ENCODE results near the gene RGS16.

RGS16 gene

DNA sequence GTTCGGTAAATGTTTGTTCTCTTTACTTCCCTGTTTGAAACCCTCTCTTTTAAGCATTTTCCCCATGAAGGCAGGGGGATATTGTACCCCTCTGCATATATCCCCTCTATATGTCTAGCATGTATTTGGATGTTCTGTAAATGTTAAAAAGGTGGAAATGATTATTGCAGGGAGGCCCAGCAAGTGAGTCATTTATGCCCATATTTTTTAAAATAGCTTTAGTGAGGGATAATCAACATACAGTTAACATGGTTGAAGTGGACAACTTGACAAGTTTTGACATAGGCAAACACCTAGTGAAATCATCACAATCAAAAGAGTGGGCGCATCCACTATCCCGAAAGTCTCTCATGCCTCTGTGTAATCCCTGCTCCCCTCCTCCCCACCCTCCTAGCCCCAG, 20.8 kb upstream of the RGS16 start:
- TF ChIP-seq, protein P1, sequence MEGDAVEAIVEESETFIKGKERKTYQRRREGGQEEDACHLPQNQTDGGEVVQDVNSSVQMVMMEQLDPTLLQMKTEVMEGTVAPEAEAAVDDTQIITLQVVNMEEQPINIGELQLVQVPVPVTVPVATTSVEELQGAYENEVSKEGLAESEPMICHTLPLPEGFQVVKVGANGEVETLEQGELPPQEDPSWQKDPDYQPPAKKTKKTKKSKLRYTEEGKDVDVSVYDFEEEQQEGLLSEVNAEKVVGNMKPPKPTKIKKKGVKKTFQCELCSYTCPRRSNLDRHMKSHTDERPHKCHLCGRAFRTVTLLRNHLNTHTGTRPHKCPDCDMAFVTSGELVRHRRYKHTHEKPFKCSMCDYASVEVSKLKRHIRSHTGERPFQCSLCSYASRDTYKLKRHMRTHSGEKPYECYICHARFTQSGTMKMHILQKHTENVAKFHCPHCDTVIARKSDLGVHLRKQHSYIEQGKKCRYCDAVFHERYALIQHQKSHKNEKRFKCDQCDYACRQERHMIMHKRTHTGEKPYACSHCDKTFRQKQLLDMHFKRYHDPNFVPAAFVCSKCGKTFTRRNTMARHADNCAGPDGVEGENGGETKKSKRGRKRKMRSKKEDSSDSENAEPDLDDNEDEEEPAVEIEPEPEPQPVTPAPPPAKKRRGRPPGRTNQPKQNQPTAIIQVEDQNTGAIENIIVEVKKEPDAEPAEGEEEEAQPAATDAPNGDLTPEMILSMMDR (IDR thresholded peaks at IDR 0.05; ENCODE audit: low read depth, low read length), result no peak
- no peak for DNase-seq (ENCODE audit: extremely low read depth, low read depth)

DNA sequence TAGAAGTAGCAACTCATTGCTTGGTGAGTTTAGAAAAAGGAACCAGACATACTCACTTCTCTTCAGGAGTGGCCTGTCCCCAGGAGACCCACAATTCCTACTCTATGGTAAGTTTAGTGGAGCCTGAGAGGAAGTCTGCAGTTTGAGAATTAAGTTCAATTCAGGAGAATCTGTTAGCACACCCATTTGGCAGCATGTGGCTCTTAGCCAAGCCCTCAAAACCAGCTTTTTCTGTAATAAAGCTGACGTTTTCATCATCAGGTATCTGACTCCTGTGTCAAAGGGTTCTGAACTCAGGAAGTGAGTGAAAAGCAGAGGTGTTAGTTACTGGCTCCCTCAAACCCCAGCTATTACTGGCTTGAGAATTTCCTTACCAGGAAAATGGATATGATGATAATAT, 20.4 kb upstream of the RGS16 start:
- TF ChIP-seq, protein P1 (IDR thresholded peaks at IDR 0.05; ENCODE audit: low read depth, low read length), result no peak
- no peak for DNase-seq (ENCODE audit: extremely low read depth, low read depth)

DNA sequence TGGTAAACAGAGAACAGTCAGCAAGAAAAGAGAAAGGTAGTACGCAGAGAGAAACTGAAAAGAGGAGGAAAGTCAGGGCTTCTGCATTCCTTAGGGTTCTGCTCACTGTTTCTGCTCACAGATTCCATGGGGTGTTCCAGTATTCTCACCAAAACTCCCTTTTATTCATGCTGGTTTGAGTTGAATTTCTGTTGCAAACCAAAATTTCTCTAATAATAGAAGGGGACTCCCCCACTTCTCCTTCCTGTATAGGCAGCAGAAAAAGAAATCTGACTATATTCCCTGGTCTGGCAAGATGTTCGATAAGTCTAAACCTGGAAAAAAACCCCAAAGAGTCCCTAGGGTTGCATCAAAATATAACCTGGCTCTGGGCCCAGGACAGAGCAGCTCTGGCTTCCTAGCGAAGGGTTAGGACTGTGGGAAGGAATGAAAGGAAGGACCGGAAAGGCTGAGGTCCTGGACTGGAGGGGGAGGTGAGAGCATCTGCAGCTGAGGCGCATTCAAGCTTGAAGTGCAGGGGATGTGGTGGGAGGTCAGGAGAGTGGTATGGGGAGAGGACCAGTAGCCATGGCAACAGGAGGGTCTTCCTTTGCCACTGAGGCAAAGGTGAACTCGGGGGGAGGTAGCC, 18.8 kb upstream of the RGS16 start:
- no peak for DNase-seq (ENCODE audit: extremely low read depth, low read depth)
- TF ChIP-seq, protein P1 (IDR thresholded peaks at IDR 0.05; ENCODE audit: low read depth, low read length), result no peak

DNA sequence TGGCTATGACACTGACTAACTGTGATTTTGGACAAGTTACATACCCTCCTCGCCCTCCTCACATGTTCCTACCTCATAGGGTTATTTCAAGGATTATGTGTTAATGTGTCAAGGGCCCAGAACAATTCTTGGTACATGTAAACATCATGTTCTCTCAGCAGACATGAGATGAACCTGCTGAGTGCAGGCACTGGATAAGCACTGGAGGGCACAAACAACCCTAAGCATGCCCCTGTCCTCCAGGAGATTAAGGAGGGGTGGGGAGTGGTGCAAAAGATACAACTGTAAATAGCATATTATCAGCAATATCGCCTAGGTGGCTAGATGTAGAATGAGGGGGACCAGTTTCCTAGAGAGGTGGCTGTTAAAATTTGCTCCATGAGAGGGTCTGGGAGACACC, 17.7 kb upstream of the RGS16 start:
- TF ChIP-seq, protein P1 (IDR thresholded peaks at IDR 0.05; ENCODE audit: low read depth, low read length), result no peak
- DNase-seq (ENCODE audit: extremely low read depth, low read depth), result no peak

DNA sequence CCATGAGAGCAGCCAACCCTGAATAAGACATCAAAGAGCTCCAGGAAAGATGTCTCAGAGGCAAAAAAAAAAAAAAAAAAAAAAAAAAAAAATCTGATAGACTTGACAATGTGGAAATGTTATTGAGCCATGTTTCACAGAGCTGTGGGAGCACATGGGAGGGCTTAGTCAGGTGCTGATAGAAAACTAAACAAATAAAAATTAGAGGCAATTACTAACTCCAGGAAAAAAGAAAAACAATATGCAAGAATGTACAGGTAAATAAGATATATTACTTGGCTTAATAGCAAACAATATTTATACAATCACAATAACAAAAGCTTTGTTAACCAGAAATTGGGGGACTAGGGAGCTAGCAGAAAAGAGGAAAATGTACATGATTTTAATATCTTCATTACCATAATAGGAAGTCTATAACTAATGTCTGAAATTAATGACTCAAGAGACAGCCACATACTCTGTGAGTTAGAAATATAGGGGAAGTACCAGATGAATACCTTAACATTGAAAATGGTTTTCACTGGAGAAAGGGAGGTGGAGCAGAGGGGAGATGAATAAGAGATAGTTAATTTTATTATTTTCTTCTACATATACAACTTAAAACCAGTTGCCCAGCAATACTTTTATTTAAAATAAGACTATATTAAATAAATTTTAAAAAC, 16.9 kb upstream of the RGS16 start:
- no peak for DNase-seq (ENCODE audit: extremely low read depth, low read depth)
- TF ChIP-seq, protein P1 (IDR thresholded peaks at IDR 0.05; ENCODE audit: low read depth, low read length), result no peak

DNA sequence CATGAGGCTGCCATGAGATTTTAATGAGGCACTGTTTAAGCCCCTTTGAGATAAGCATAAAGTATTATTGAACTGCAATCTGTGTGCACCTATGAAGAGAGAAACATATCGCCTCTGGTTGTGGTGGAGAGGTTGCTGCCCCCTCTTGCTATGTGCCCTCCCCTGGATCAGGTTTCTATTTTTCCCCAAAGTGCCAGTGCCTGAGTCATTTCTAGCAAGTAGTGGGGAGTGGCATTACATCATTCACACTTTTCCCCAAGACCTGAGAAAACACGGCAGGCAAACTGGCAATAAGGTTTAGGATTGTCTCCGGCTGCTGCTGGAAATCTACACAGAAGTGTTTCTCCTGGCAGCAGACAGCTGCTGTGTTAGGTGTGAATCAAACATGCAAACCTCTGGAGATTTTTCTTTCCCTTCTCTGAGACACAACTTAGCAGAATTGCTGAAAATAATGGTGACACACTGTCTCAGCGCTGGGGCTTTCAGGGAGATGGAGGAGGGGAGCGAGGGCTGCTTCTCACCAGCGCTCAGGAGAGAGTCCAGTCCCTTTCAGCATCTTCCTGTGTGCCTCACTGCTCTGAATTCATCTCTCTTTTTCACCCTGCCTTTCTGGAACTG, 13.7 kb upstream of the RGS16 start:
- no peak for DNase-seq (ENCODE audit: extremely low read depth, low read depth)
- TF ChIP-seq, protein P1 (IDR thresholded peaks at IDR 0.05; ENCODE audit: low read depth, low read length), result no peak

DNA sequence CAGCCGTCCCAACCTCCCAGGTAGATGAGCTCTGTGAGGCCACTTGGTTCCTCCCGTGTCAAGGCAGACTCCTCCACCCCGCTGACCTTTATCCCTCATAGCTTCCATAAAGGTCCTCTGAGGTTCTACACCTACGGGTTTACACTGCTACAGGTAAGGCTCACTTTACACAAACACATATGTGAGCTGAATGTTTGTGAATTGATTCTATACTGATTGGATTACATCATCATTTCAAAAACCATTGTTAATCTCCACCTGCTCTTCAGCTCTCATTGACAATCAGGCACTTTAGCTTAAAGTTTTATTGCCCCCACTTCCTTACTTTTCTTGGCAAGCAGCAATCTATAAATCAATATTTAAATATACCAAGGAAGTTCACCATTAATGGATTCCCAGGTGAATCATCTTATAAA, 12.8 kb upstream of the RGS16 start:
- TF ChIP-seq, protein P1 (IDR thresholded peaks at IDR 0.05; ENCODE audit: low read depth, low read length), result no peak

More for the DNA sequence above, 12.8 kb upstream of the RGS16 start:
- DNase-seq (ENCODE audit: extremely low read depth, low read depth), result no peak
